ENCODE measurements around the gene LSM5. TPM values are rescaled to one million over a fixed set of nuclear protein-coding genes. Genes with fewer than 3 reads are reported as not detected.

Gene LSM5
- total RNA-seq, 2 donors from 2014 or later: 74.7 to 102 TPM

- no peaks in the 10 kb centered on the region for H3K27me3 Mint-ChIP-seq (ENCODE audit: insufficient read depth)
- Histone ChIP-seq H3K4me1 (ENCODE audit: control insufficient read depth, insufficient read depth, low read length) (no peaks in the 10 kb centered on the region), H3K27ac (ENCODE audit: low read depth, low read length) (no peak overlapping the region), H3K27me3 (ENCODE audit: control insufficient read depth, insufficient read depth, low read length, poor library complexity, severe bottlenecking) (no peaks in the 10 kb centered on the region), H3K4me3 (ENCODE audit: low read length) (peak overlapping the region; percentile 56), H3K36me3 (ENCODE audit: control insufficient read depth, insufficient read depth, low read length) (peaks cover 31% of the 10 kb centered on the region), H3K9ac (ENCODE audit: extremely low read depth, low read length, poor library complexity, severe bottlenecking) (no peak overlapping the region), H3K9me3 (ENCODE audit: control insufficient read depth, low read length) (peaks cover 67% of the 10 kb centered on the region)
- 70 to 97% methylated on average over 2 to 6 of the region's 6 CpGs for WGBS, 2 experiments (ENCODE audit: insufficient coverage in 1 of 2, insufficient read length in 1 of 2)
- H3K4me1 Mint-ChIP-seq: peaks cover 11% of the 10 kb centered on the region
- no peak overlapping the region for H3K27ac Mint-ChIP-seq
- H3K4me3 Mint-ChIP-seq: no peak overlapping the region
- TF ChIP-seq, protein P1, sequence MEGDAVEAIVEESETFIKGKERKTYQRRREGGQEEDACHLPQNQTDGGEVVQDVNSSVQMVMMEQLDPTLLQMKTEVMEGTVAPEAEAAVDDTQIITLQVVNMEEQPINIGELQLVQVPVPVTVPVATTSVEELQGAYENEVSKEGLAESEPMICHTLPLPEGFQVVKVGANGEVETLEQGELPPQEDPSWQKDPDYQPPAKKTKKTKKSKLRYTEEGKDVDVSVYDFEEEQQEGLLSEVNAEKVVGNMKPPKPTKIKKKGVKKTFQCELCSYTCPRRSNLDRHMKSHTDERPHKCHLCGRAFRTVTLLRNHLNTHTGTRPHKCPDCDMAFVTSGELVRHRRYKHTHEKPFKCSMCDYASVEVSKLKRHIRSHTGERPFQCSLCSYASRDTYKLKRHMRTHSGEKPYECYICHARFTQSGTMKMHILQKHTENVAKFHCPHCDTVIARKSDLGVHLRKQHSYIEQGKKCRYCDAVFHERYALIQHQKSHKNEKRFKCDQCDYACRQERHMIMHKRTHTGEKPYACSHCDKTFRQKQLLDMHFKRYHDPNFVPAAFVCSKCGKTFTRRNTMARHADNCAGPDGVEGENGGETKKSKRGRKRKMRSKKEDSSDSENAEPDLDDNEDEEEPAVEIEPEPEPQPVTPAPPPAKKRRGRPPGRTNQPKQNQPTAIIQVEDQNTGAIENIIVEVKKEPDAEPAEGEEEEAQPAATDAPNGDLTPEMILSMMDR (conservative IDR thresholded peaks at IDR 0.05): no peak
- no peak for DNase-seq
- peaks cover 56% of the 10 kb centered on the region for H3K36me3 Mint-ChIP-seq (ENCODE audit: low read depth)
- peaks cover 54% of the 10 kb centered on the region for H3K9me3 Mint-ChIP-seq
These were observed 32.8 kb upstream of the LSM5 start for GRCh38 chr7:32522746-32523530.

GRCh38 chr7:32519763-32520162 is 29.6 kb upstream of the LSM5 start:
- no peak for DNase-seq
- peaks cover 78% of the 10 kb centered on the region for H3K36me3 Mint-ChIP-seq (ENCODE audit: low read depth)
- peak overlapping the region; percentile 68 for H3K4me3 ChIP-seq (ENCODE audit: low read length)
- H3K27me3 Mint-ChIP-seq (ENCODE audit: insufficient read depth): no peaks in the 10 kb centered on the region
- H3K4me1 Mint-ChIP-seq: peaks cover 5% of the 10 kb centered on the region
- H3K27me3 ChIP-seq (ENCODE audit: control insufficient read depth, insufficient read depth, low read length, poor library complexity, severe bottlenecking): no peaks in the 10 kb centered on the region
- peaks cover 86% of the 10 kb centered on the region for H3K9me3 Mint-ChIP-seq
- WGBS, 2 experiments (ENCODE audit: insufficient coverage in 1 of 2, insufficient read length in 1 of 2): 92% methylated on average over 1 of the region's 2 CpGs; no CpG with 5 or more reads in 1 of the 2 experiments
- H3K4me3 Mint-ChIP-seq: no peak overlapping the region
- H3K9me3 ChIP-seq (ENCODE audit: control insufficient read depth, low read length): peaks cover 92% of the 10 kb centered on the region
- TF ChIP-seq, protein P1 (conservative IDR thresholded peaks at IDR 0.05): no peak
- H3K27ac Mint-ChIP-seq: no peak overlapping the region
- H3K9ac ChIP-seq (ENCODE audit: extremely low read depth, low read length, poor library complexity, severe bottlenecking): no peak overlapping the region
- H3K36me3 ChIP-seq (ENCODE audit: control insufficient read depth, insufficient read depth, low read length): peaks cover 52% of the 10 kb centered on the region
- no peak overlapping the region for H3K27ac ChIP-seq (ENCODE audit: low read depth, low read length)
- no peaks in the 10 kb centered on the region for H3K4me1 ChIP-seq (ENCODE audit: control insufficient read depth, insufficient read depth, low read length)

DNA sequence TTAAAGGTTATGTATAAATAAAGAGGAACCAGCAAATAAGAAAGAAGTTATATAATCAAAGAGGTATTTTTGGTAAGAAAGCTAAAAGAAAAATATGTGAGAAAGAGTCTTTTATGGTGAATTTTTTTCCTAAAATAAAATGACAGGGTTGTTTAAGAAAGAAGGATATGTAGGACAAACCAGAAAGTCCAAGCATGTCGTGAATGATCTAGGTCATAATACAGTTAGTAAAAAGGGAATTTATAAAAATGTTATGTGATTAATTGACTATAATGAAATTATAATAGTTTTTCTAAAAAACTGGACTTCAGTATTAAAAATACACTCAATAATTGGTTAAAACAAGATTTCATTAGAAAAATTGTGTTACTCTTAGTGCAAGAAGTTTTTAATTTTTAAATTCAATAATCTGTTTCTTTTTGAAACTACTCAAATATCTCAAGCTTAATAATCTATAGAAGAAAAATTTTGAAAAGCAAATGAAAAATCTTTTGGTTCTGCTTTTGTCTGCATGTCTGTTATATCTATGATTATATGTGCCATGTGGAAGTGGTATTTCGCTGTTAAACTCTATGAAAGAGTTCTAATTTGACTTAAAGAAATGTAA is 28.5 kb upstream of the LSM5 start:
- H3K9ac ChIP-seq (ENCODE audit: extremely low read depth, low read length, poor library complexity, severe bottlenecking): no peak overlapping the region
- peak overlapping the region; percentile 68 for H3K4me3 ChIP-seq (ENCODE audit: low read length)
- H3K36me3 Mint-ChIP-seq (ENCODE audit: low read depth): peaks cover 83% of the 10 kb centered on the region
- no peak overlapping the region for H3K27ac ChIP-seq (ENCODE audit: low read depth, low read length)
- 79 to 100% methylated on average over 1 to 2 of the region's 2 CpGs for WGBS, 2 experiments (ENCODE audit: insufficient coverage in 1 of 2, insufficient read length in 1 of 2)
- no peaks in the 10 kb centered on the region for H3K4me1 Mint-ChIP-seq
- peaks cover 53% of the 10 kb centered on the region for H3K36me3 ChIP-seq (ENCODE audit: control insufficient read depth, insufficient read depth, low read length)
- H3K9me3 Mint-ChIP-seq: peaks cover 93% of the 10 kb centered on the region
- TF ChIP-seq, protein P1 (conservative IDR thresholded peaks at IDR 0.05): no peak
- H3K4me3 Mint-ChIP-seq: no peak overlapping the region
- H3K9me3 ChIP-seq (ENCODE audit: control insufficient read depth, low read length): peaks cover 87% of the 10 kb centered on the region
- no peak overlapping the region for H3K27ac Mint-ChIP-seq
- H3K4me1 ChIP-seq (ENCODE audit: control insufficient read depth, insufficient read depth, low read length): no peaks in the 10 kb centered on the region
- DNase-seq: no peak
- H3K27me3 ChIP-seq (ENCODE audit: control insufficient read depth, insufficient read depth, low read length, poor library complexity, severe bottlenecking): no peaks in the 10 kb centered on the region
- H3K27me3 Mint-ChIP-seq (ENCODE audit: insufficient read depth): no peaks in the 10 kb centered on the region
